HEK293 (cell line): ENCODE results near the gene RHOF.

Experiments
- CTCF ChIP-seq: fragments of 450-650 bp; formaldehyde crosslinking; IDR thresholded peaks from 2 replicates; pipeline ENCODE4 v1.5.1; 2016; ENCODE audit warnings: missing biosample characterization, missing genetic modification characterization
- YY1 ChIP-seq: fragments of 450-650 bp; formaldehyde crosslinking; IDR thresholded peaks from 2 replicates; pipeline ENCODE4 v1.5.1; 2018; ENCODE audit warnings: missing biosample characterization, missing genetic modification characterization
- ZBTB26 ChIP-seq: fragments of 450-650 bp; formaldehyde crosslinking; optimal IDR thresholded peaks from 2 replicates; pipeline ENCODE3; 2016; ENCODE audit warnings: missing biosample characterization, mild to moderate bottlenecking, missing genetic modification characterization
- ZEB2 ChIP-seq: fragments of 450-650 bp; formaldehyde crosslinking; IDR thresholded peaks from 2 replicates; pipeline ENCODE4 v1.5.1; 2016; ENCODE audit warnings: missing biosample characterization, missing genetic modification characterization
- ZNF335 ChIP-seq: fragments of 450-650 bp; formaldehyde crosslinking; conservative IDR thresholded peaks from 2 replicates; pipeline ENCODE4 v1.5.1; 2016; ENCODE audit warnings: missing biosample characterization, missing genetic modification characterization
- ZNF37A ChIP-seq: fragments of 450-650 bp; IDR thresholded peaks from 2 replicates; pipeline ENCODE4 v1.5.1; 2018; ENCODE audit warnings: missing biosample characterization, missing genetic modification characterization
- ZNF639 ChIP-seq: fragments of 450-650 bp; formaldehyde crosslinking; IDR thresholded peaks from 2 replicates; pipeline ENCODE4 v1.5.1; 2016; ENCODE audit warnings: missing biosample characterization, missing genetic modification characterization

- TF ChIP-seq ZNF639 (tag by site-specific recombination) (no peak), ZBTB26 (tag by site-specific recombination) (no peak), ZNF335 (tag by site-specific recombination) (no peak), ZNF37A (tag by site-specific recombination) (no peak), ZEB2 (tag by site-specific recombination) (no peak), CTCF (tag by site-specific recombination) (no peak), YY1 (tag by site-specific recombination) (no peak)
These were observed 35.9 kb upstream of the RHOF start for GRCh38 chr12:121829250-121829918.
